GM19351 (cell line): ENCODE data around the gene OR4S2.

Source experiments
- ATAC-seq: cut with Tn5 transposase; IDR thresholded peaks from one replicate; pipeline ENCODE4 v1.9.1; 2021; ENCODE audit warnings: mild to moderate bottlenecking, moderate library complexity; ENCODE audit not compliant: unreplicated experiment

Gene OR4S2

GRCh38 chr11:55648027-55648426 lies at the start of gene OR4S2:
OR4S2 (plus strand) TSS chr11:55648327; CDS start chr11:55650904, 2,577 bp downstream.
- ATAC-seq = no peak

DNA sequence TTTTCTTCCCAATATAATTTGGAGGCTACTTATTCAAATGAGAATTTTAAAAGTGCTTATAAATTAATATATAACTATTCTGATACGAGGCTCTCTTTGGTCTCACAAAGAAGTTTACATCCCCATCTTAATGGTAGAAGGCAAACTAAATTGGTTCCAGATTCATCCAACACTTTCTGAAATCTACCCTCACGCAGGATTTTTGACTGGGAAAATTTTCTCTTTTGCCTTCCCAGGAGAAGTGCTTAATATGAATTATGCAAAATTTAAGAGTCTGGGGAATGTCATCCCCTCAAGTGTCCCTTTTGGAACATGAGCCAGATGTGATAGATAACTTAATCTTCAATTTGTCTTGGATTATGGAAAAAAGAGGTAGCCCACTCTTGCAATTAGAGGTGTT lies 40.6 kb upstream of the OR4S2 start, which contains the start of gene OR4C11:
TSS of gene OR4C11 (minus strand) at position 101 of the 400 bp plus-strand sequence. CDS start 3,272 bp downstream, outside the sequence.
- ATAC-seq = no peak

DNA sequence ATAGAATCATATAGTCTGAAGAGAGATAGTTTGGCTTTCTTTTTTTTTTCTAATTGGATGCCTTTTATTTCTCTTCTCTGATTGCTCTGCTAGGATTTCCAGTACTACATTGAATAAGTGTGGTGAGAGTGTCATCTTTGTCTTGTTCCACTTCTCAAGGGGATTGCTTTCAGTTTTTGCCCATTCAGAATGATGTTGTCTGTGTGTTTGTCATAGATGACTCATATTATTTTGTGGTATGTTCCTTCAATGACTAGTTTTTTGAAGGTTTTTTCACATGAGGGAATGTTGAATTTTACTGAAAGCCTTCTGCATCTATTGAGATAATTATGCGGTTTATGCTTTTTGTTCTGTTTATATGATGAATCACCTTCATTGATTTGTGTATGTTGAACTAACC lies 23.6 kb upstream of the OR4S2 start:
- no peak for ATAC-seq

- no peak for ATAC-seq
Observed at GRCh38 chr11:55634813-55635212, 13.3 kb upstream of the OR4S2 start, which contains the start of gene OR4P4. OR4P4 (plus strand) TSS chr11:55635113.

DNA sequence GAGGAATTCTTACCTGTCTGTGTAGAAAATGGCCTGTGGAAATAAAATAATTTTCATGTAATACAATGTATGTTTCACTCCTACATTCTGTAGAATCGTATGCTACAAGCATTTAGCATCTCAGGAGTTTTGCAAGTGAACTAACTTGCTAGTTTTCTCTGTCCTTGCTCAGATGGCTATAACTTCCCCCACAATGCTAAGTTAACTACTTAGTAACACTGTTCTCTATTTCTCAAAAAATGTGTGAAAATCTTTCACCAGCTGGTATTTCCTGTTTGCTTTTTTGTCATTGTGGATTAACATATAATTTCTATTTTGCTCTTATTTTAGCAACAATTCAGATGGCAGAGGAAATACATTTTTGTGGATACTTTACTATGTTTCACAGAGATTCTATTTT lies 4.4 kb downstream of the OR4S2 start:
- no peak for ATAC-seq

GRCh38 chr11:55655096-55655495 lies 7.0 kb downstream of the OR4S2 start:
- ATAC-seq = no peak

DNA sequence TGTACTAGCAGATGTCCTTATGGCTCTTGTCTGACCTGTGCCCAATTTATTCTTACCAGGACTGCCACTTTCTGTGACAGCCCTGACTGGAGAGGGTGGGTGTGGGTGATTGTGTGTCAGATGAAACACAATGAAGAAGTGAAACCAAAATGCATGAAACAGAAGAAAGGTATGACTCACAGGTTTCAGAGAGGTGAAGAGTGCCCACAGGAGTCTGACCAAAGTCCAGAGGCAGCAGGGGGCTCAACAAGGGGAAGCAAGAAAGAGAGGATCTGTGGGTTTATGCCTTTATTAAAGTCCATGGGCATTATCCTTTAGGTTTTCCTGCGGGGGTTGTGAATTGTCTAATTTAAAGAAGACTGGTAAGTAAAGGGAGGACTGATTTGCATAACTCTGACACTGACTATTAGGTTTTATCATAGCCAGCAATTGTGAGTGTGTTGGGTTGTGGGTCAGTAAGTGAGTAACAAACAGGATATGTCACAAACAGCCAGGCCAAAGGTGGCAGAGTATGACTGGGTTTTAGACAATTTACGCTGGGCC lies 10.0 kb downstream of the OR4S2 start:
- peak; percentile 93 for ATAC-seq

- ATAC-seq = peak; percentile 27
Observed at GRCh38 chr11:55658608-55659007, 10.5 kb downstream of the OR4S2 start.

GRCh38 chr11:55661901-55662300 lies 13.8 kb downstream of the OR4S2 start, which contains the start of gene OR4C6:
OR4C6 (plus strand) TSS chr11:55662201; CDS start chr11:55665167, 2,966 bp downstream.
- no peak for ATAC-seq

DNA sequence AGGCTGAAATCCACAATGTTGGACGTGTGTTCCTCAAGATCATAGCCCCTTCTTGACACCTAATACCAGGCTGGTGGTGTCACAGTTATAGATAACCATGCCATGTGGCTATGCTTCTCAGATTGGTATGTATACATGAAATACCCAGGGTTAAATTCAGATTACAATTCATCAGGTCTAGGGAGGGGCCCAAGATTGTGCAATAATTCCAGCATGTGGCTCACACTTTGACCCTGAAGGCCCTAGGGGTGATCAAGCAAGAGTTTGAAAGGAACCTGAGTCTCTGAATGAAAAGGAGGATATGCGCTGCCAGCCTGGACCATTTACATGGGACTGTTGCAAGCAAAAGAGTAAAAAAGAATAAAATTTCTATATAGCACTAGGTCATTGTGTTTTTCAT lies 21.2 kb downstream of the OR4S2 start:
- ATAC-seq = no peak

- ATAC-seq = no peak
Observed at GRCh38 chr11:55673860-55674259, 25.7 kb downstream of the OR4S2 start.

DNA sequence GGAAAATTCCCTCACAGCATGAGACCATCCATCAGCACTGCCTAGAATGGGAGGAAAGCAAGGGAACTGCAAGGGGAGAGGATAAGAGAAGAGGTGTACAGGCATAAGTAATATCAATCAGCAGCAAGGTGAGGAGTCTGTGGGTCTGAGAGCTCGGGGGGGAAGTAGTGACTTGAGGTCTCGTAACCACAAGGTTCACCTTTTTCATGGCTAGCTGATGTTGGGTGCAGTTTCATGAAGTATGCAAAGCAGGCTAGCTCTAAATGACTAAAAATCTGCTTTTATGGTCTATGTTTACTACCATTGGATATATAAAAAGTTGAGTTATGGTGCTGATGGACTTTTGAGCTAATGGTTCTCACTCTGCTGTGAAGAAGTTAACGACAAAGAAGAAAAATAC lies 49.7 kb downstream of the OR4S2 start:
- ATAC-seq = peak; percentile 98

- no peak for ATAC-seq
Observed at GRCh38 chr11:55701429-55701828, 53.3 kb downstream of the OR4S2 start.
